ENCODE results near the gene LRRFIP1. TPM values are rescaled to one million over a fixed set of nuclear protein-coding genes. Genes with fewer than 3 reads are reported as not detected.

LRRFIP1 gene
- polyA plus RNA-seq, 1 donor (not counting 4 experiments of a cell fraction or from before 2014, with no cell fraction given), result 115 TPM

DNA sequence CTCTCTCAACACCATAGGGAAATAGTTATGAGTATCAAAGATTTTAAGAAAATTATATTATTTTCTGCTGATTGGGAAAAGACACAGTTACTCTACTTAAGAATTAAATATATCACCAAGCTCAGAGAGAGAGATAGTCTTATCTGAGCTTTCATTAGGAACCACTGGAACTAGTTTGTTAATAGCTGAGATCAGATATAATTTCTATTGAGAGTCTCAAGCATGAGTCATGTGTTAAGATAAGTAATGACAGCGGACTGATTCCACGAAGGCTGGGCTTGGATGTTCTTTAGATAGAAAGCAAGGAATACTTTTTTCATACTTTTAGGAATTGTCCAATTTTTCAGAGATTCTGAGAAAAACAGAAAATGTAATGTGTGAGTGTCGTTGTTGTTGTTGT is 126.8 kb downstream of the LRRFIP1 start:
- Histone ChIP-seq H3K27ac (ENCODE audit: control insufficient read depth, insufficient read depth, low read length) (no peak overlapping the region), H3K9ac (ENCODE audit: control insufficient read depth, extremely low read depth, insufficient read depth, low read length) (no peak overlapping the region), H3K79me2 (ENCODE audit: control insufficient read depth, insufficient read depth, low read length) (peaks cover 2% of the 10 kb centered on the region), H3K4me3 (ENCODE audit: control insufficient read depth in 2 of 3, extremely low read depth in 1 of 3, insufficient read depth in 2 of 3, low read depth in 1 of 3, low read length in 3 of 3) (no peak overlapping the region), H3K27me3 (ENCODE audit: control insufficient read depth, extremely low read depth, insufficient read depth, low read length) (no peaks in the 10 kb centered on the region), H3K4me1 (ENCODE audit: control insufficient read depth, extremely low read depth, insufficient read depth, low read length) (no peaks in the 10 kb centered on the region), H4K20me1 (ENCODE audit: control insufficient read depth, extremely low read depth, insufficient read depth, low read length) (no peaks in the 10 kb centered on the region), H3K9me3 (ENCODE audit: control insufficient read depth, low read depth, low read length) (no peaks in the 10 kb centered on the region), H2AFZ (ENCODE audit: control insufficient read depth, low read length) (no peak overlapping the region), H3K36me3 (ENCODE audit: control insufficient read depth in 2 of 2, extremely low read depth in 1 of 2, insufficient read depth in 2 of 2, low read length in 2 of 2) (peaks cover 41 to 68% of the 10 kb centered on the region in 2 experiments), H3K9me1 (ENCODE audit: control insufficient read depth, extremely low read depth, insufficient read depth, low read length) (no peaks in the 10 kb centered on the region), H3K4me2 (ENCODE audit: control insufficient read depth, extremely low read depth, insufficient read depth, low read depth, low read length) (no peak overlapping the region)
- no peak for DNase-seq (ENCODE audit: low read depth, low spot score)
- no peak for FAIRE-seq
- dilution Hi-C loops (cut with MboI; ENCODE audit: extremely low pct_ligation_motif_present, low sequenced_read_pairs), result no loop called here
- TF ChIP-seq EZH2 (IDR thresholded peaks at IDR 0.05; ENCODE audit: low read length), result no peak

DNA sequence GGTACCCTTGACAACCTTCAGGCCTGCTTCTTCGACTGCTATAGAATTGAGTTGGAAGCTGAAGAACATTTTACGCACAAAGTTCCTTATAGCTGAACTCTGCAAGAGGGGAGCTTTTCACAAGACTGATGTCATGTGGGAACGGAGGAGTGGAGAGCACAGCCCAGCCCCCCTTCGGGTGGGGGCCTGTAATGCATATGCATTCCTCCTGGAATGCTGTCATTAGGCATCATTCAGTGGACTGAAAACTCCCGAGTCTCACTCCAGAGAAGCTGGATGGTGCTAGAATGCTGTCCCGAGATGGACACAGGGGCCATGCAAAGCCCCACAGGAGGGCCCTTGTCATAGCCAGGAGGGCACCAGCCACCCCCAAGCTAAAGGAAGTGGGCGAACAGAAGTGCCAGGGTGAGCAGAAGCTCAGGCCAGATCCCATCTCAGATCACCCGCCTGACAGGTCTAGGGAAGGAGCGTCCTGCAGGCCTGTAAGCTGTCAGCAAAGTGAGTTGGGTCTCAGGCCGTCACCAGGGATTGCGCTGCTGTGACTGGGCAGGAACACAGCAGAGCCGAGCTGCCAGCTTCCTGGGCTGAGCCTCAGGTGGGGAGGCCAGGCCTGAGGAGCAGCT is 127.3 kb downstream of the LRRFIP1 start:
- no peak for FAIRE-seq
- H2AFZ ChIP-seq (ENCODE audit: control insufficient read depth, low read length), result no peak overlapping the region

More for the DNA sequence above, 127.3 kb downstream of the LRRFIP1 start:
- no peaks in the 10 kb centered on the region for H3K4me1 ChIP-seq (ENCODE audit: control insufficient read depth, extremely low read depth, insufficient read depth, low read length)
- no peak overlapping the region for H3K4me3 ChIP-seq (ENCODE audit: control insufficient read depth in 2 of 3, extremely low read depth in 1 of 3, insufficient read depth in 2 of 3, low read depth in 1 of 3, low read length in 3 of 3)
- peaks cover 36 to 69% of the 10 kb centered on the region in 2 experiments for H3K36me3 ChIP-seq (ENCODE audit: control insufficient read depth in 2 of 2, extremely low read depth in 1 of 2, insufficient read depth in 2 of 2, low read length in 2 of 2)
- H3K79me2 ChIP-seq (ENCODE audit: control insufficient read depth, insufficient read depth, low read length), result peaks cover 2% of the 10 kb centered on the region
- H3K27ac ChIP-seq (ENCODE audit: control insufficient read depth, insufficient read depth, low read length), result no peak overlapping the region
- H3K9me1 ChIP-seq (ENCODE audit: control insufficient read depth, extremely low read depth, insufficient read depth, low read length), result no peaks in the 10 kb centered on the region
- TF ChIP-seq, protein P1, sequence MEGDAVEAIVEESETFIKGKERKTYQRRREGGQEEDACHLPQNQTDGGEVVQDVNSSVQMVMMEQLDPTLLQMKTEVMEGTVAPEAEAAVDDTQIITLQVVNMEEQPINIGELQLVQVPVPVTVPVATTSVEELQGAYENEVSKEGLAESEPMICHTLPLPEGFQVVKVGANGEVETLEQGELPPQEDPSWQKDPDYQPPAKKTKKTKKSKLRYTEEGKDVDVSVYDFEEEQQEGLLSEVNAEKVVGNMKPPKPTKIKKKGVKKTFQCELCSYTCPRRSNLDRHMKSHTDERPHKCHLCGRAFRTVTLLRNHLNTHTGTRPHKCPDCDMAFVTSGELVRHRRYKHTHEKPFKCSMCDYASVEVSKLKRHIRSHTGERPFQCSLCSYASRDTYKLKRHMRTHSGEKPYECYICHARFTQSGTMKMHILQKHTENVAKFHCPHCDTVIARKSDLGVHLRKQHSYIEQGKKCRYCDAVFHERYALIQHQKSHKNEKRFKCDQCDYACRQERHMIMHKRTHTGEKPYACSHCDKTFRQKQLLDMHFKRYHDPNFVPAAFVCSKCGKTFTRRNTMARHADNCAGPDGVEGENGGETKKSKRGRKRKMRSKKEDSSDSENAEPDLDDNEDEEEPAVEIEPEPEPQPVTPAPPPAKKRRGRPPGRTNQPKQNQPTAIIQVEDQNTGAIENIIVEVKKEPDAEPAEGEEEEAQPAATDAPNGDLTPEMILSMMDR (optimal IDR thresholded peaks at IDR 0.05 in 1 of 3, IDR thresholded peaks at IDR 0.05 in 1 of 3, conservative IDR thresholded peaks at IDR 0.05 in 1 of 3; ENCODE audit: extremely low read depth in 1 of 3, insufficient read depth in 2 of 3, low read length in 3 of 3), result no peak
- no peak for TF ChIP-seq EZH2 (IDR thresholded peaks at IDR 0.05; ENCODE audit: low read length)
- no peaks in the 10 kb centered on the region for H3K27me3 ChIP-seq (ENCODE audit: control insufficient read depth, extremely low read depth, insufficient read depth, low read length)
- H3K4me2 ChIP-seq (ENCODE audit: control insufficient read depth, extremely low read depth, insufficient read depth, low read depth, low read length), result no peak overlapping the region
- no peaks in the 10 kb centered on the region for H4K20me1 ChIP-seq (ENCODE audit: control insufficient read depth, extremely low read depth, insufficient read depth, low read length)
- no peak for DNase-seq (ENCODE audit: low read depth, low spot score)
- no peaks in the 10 kb centered on the region for H3K9me3 ChIP-seq (ENCODE audit: control insufficient read depth, low read depth, low read length)
- no peak overlapping the region for H3K9ac ChIP-seq (ENCODE audit: control insufficient read depth, extremely low read depth, insufficient read depth, low read length)
- dilution Hi-C loops (cut with MboI; ENCODE audit: extremely low pct_ligation_motif_present, low sequenced_read_pairs), result no loop called here
